Osteocyte (in vitro differentiated cells): Measurements from ENCODE around the gene ZC3H8. TPM values are rescaled to one million over a fixed set of nuclear protein-coding genes. Genes with fewer than 3 reads are reported as not detected.
"Not testable (repeated sequence)": the region's sequence is repeated elsewhere in the genome, so short reads cannot be mapped to it uniquely, and the experiment has no call there.

Experiments used
- DNase-seq: peaks from one replicate; pipeline ENCODE4 v3.0.0; 2021; ENCODE audit warnings: mixed read lengths; ENCODE audit not compliant: unreplicated experiment; ENCODE audit errors: extremely low spot score
- H3K27ac Mint-ChIP-seq: one replicate; pipeline ENCODE4 v1.8.0; 2021; ENCODE audit warnings: mild to moderate bottlenecking, mixed read lengths; ENCODE audit not compliant: unreplicated experiment
- H3K27me3 Mint-ChIP-seq: one replicate; pipeline ENCODE4 v1.8.0; 2021; ENCODE audit warnings: mixed read lengths; ENCODE audit not compliant: unreplicated experiment
- H3K36me3 Mint-ChIP-seq: one replicate; pipeline ENCODE4 v1.8.0; 2021; ENCODE audit warnings: mixed read lengths; ENCODE audit not compliant: unreplicated experiment
- H3K4me1 Mint-ChIP-seq: one replicate; pipeline ENCODE4 v1.8.0; 2021; ENCODE audit warnings: mixed read lengths; ENCODE audit not compliant: unreplicated experiment
- H3K4me3 Mint-ChIP-seq: one replicate; pipeline ENCODE4 v1.8.0; 2021; ENCODE audit warnings: mild to moderate bottlenecking, moderate library complexity, mixed read lengths; ENCODE audit not compliant: unreplicated experiment
- H3K9me3 Mint-ChIP-seq: one replicate; pipeline ENCODE4 v1.8.0; 2021; ENCODE audit warnings: mixed read lengths; ENCODE audit not compliant: unreplicated experiment
- total RNA-seq: library from RNA; stranded (reverse); gene quantifications from 2 replicates; pipeline ENCODE4 v1.2.1, GENCODE V29; 2021
- TF ChIP-seq, protein P1 (sequence below): fragments of 200-600 bp; sonication (generic); IDR thresholded peaks from 2 replicates; pipeline ENCODE4 v1.5.0; 2021; ENCODE audit warnings: antibody characterized with exemption, mild to moderate bottlenecking, moderate library complexity

The ZC3H8 gene
- total RNA-seq, 1 donor from 2014 or later, result 9.9 TPM

DNA sequence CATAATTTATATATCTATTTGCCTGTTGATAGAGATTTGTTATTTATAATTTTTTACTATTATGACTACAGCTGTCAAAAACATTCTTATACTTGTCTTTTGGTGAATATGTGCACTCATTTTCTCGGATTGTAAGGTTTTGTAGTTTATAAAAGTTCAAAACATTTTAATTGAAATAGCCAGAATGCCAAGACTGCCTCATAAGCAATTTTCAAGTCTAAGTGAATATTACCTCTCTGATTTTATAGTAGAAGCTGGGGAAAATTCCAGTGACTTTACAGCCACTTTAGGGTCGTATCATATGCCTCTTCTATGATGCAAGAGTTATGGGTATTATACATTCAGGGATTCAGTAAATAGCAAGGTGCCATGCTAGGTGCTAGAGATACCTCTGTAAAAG is 41.6 kb upstream of the ZC3H8 start:
- no peaks in the 10 kb centered on the region for H3K9me3 Mint-ChIP-seq
- H3K4me1 Mint-ChIP-seq, result peaks cover 2% of the 10 kb centered on the region
- H3K4me3 Mint-ChIP-seq, result no peak overlapping the region
- peaks cover 9% of the 10 kb centered on the region for H3K36me3 Mint-ChIP-seq
- no peak overlapping the region for H3K27ac Mint-ChIP-seq
- TF ChIP-seq, protein P1, sequence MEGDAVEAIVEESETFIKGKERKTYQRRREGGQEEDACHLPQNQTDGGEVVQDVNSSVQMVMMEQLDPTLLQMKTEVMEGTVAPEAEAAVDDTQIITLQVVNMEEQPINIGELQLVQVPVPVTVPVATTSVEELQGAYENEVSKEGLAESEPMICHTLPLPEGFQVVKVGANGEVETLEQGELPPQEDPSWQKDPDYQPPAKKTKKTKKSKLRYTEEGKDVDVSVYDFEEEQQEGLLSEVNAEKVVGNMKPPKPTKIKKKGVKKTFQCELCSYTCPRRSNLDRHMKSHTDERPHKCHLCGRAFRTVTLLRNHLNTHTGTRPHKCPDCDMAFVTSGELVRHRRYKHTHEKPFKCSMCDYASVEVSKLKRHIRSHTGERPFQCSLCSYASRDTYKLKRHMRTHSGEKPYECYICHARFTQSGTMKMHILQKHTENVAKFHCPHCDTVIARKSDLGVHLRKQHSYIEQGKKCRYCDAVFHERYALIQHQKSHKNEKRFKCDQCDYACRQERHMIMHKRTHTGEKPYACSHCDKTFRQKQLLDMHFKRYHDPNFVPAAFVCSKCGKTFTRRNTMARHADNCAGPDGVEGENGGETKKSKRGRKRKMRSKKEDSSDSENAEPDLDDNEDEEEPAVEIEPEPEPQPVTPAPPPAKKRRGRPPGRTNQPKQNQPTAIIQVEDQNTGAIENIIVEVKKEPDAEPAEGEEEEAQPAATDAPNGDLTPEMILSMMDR, result no peak
- no peaks in the 10 kb centered on the region for H3K27me3 Mint-ChIP-seq
- DNase-seq, result no peak

DNA sequence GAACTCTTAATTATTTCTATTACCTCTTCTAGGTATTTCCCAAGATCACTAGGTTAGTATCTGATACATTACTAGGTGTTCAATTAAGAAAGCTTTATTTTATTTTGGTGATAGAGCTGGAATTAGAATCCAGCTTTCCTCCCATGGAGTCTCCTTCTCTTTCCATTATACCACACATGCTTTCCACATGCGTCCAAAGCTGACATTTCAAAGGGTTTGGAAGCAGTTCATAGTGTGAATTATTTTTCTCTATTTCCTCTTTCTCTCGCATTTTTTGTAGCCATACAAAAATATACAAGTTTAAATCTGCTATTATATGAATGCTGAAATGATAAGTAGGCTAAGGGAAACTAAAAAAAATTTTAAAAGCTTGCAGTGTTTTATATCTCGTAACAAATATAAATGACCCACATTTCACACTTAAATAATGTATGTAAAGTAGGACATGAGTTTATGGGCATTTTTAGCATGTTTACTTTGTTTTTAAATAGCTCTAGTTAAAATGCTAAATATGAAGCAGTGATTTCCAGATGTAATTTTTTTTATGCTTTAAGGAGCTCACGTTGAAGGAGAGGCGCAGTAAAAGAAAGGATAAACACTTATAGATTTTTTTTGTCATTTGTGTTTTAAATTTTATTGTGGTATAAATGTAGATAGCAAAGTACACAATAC is 40.7 kb upstream of the ZC3H8 start:
- DNase-seq, result no peak
- no peaks in the 10 kb centered on the region for H3K4me1 Mint-ChIP-seq
- peaks cover 3% of the 10 kb centered on the region for H3K36me3 Mint-ChIP-seq
- H3K9me3 Mint-ChIP-seq, result no peaks in the 10 kb centered on the region
- TF ChIP-seq, protein P1, result no peak
- H3K27ac Mint-ChIP-seq, result no peak overlapping the region
- H3K4me3 Mint-ChIP-seq, result no peak overlapping the region
- no peaks in the 10 kb centered on the region for H3K27me3 Mint-ChIP-seq

DNA sequence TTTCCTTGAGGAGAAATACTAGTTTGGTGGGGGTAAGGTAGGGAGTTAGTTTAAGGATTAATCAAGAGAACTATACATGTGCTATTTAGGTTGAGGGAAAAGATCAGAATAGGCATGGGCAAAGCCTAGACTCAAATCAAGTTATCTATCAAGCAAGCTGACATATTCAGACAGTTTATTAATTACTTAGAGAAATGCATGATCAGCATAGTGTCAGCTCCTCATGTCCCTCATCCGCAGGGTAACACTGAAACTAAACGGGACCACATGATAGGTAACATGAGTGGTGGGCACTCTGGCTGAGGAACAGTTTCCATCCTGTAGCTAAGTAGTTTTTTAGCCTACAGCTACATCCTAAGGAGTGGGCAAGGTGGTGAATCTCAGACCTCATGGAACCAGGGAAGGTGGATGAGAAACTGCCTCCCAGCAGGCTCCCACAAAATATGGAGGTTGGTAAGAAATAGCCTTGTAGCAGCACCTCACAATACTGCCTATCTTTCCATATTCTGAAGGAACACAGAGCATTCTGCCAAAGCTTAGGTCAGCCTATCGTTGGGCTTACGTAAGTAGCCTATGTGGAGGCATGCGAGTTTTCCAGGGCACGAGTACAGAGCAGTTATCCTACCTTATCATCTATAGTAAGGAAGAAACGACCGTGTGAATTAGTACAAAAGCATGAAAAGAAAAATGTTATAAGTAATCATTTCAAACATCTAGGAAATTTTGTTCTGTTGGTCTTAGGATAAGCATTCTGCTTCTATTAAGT is 39.0 kb upstream of the ZC3H8 start:
- Mint-ChIP-seq H3K27me3 (no peaks in the 10 kb centered on the region), H3K27ac (no peak overlapping the region), H3K36me3 (no peaks in the 10 kb centered on the region), H3K9me3 (no peaks in the 10 kb centered on the region), H3K4me3 (no peak overlapping the region), H3K4me1 (no peaks in the 10 kb centered on the region)
- no peak for DNase-seq
- TF ChIP-seq, protein P1, result no peak

DNA sequence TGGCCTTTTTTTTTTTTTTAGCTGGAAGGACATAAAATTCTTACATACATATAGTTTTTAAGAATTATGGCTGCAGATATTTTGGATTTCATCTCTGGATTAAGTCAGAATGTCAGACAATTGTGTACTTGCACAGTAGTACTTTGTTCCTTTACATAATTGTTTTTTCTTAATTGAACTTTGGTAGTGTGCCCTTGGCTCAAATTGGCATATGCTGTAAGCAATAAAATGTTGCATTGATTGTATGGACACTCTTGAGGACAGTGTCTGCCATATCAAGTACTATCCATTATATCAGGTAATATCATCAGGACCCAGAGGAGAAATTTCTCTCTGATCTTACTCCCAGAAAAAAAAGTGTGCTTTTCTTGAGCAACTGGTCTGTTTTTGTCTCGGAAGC is 35.8 kb upstream of the ZC3H8 start:
- no peak overlapping the region for H3K27ac Mint-ChIP-seq
- H3K27me3 Mint-ChIP-seq, result no peaks in the 10 kb centered on the region
- no peak overlapping the region for H3K4me3 Mint-ChIP-seq
- H3K4me1 Mint-ChIP-seq, result no peaks in the 10 kb centered on the region
- H3K36me3 Mint-ChIP-seq, result no peaks in the 10 kb centered on the region
- TF ChIP-seq, protein P1, result no peak
- no peak for DNase-seq
- H3K9me3 Mint-ChIP-seq, result no peaks in the 10 kb centered on the region

DNA sequence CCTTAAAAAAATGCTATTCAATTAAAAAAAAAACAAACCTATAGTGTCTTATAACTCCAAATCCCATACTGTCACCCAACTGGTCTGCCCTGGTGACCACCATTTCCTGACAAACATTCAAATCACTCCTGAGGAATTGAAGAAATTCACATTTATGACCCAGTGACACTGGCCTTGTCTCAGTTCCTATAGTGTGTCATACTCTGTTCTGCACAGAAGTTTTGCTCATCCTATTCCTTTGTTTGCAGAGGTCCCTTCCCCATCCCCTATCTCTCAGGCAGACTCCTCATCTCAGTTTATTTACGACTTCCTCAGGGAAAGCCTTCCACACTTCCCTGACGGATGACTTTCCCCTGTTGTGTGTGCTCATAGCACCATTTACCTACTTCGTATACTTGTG is 35.2 kb upstream of the ZC3H8 start:
- TF ChIP-seq, protein P1, result no peak
- no peaks in the 10 kb centered on the region for H3K27me3 Mint-ChIP-seq
- no peaks in the 10 kb centered on the region for H3K4me1 Mint-ChIP-seq
- H3K36me3 Mint-ChIP-seq, result no peaks in the 10 kb centered on the region
- no peaks in the 10 kb centered on the region for H3K9me3 Mint-ChIP-seq
- H3K27ac Mint-ChIP-seq, result no peak overlapping the region
- DNase-seq, result no peak
- no peak overlapping the region for H3K4me3 Mint-ChIP-seq

DNA sequence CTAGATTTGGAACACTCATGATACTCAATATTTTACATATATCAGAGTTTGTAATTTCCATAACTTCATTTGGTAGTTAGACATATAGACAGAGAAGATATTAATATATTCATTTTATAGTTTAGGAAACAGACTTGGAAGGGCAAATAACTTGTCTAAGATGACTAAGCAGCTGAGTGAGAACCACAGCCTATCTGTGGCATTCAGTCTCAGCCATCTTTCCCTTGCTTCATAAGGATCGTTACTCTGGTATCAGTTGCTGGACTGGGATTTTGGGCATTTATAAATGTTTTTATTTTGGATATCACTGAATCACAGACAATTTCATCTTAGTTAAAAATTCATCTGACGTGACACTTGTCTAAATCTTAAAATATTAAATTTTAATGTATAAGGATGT is 28.7 kb upstream of the ZC3H8 start:
- H3K4me1 Mint-ChIP-seq, DNase-seq, H3K27me3 Mint-ChIP-seq, H3K4me3 Mint-ChIP-seq, H3K27ac Mint-ChIP-seq, H3K36me3 Mint-ChIP-seq, H3K9me3 Mint-ChIP-seq: not testable (repeated sequence)

DNA sequence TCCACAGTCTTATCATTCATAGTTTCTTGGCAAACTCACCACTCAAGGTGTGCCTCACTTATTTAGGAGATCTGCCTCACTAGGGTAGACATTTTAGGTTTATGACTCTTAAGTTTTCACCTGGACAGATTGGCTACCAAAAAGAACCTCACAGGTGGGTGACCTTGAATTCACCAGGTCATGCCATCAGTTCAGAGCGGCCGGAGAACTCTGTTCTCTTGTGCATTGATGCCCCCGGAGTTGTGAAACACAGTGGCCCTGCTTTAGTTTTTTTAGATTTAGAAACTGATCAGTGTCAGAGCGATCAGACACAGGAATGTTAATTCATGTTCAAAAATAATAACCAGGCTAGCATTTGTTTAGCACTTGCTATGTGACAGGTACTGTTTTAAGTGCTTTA is 27.2 kb upstream of the ZC3H8 start:
- not testable (repeated sequence) for DNase-seq, H3K4me1 Mint-ChIP-seq, H3K9me3 Mint-ChIP-seq, H3K4me3 Mint-ChIP-seq, H3K27ac Mint-ChIP-seq, H3K36me3 Mint-ChIP-seq, H3K27me3 Mint-ChIP-seq
